ENCODE results near the gene INSL3. TPM values are rescaled to one million over a fixed set of nuclear protein-coding genes. Genes with fewer than 3 reads are reported as not detected.

INSL3 gene
- total RNA-seq, 1 donor from 2014 or later, result not detected

GRCh38 chr19:17868669-17869068 is 47.4 kb upstream of the INSL3 start:
- Histone ChIP-seq H3K27ac (ENCODE audit: low read depth, low read length) (no peak overlapping the region), H3K36me3 (ENCODE audit: insufficient read depth, low read length) (peaks cover 9% of the 10 kb centered on the region), H3K9ac (ENCODE audit: low read length) (no peak overlapping the region), H3K27me3 (ENCODE audit: insufficient read depth, low read length) (peaks cover 45% of the 10 kb centered on the region), H3K4me1 (ENCODE audit: insufficient read depth, low read length) (no peaks in the 10 kb centered on the region), H3K79me2 (ENCODE audit: insufficient read depth, low read length) (peaks cover 2% of the 10 kb centered on the region), H3K9me3 (ENCODE audit: insufficient read depth, low read depth, low read length) (no peaks in the 10 kb centered on the region), H3K4me3 (ENCODE audit: insufficient read depth, low read depth, low read length) (no peak overlapping the region), H4K20me1 (ENCODE audit: insufficient read depth, low read length) (peaks cover 33% of the 10 kb centered on the region), H2AFZ (ENCODE audit: low read depth, low read length) (no peak overlapping the region), H3K4me2 (ENCODE audit: low read length) (no peak overlapping the region)
- H3K9me3 Mint-ChIP-seq (ENCODE audit: unreplicated experiment), result no peaks in the 10 kb centered on the region
- H3K4me3 Mint-ChIP-seq (ENCODE audit: unreplicated experiment), result no peak overlapping the region
- DNase-seq (ENCODE audit: low read depth) (no peak), FAIRE-seq (no peak)
- H3K36me3 Mint-ChIP-seq (ENCODE audit: low read depth, unreplicated experiment), result peaks cover 11% of the 10 kb centered on the region
- peaks cover 22% of the 10 kb centered on the region for H3K27me3 Mint-ChIP-seq (ENCODE audit: low read depth, unreplicated experiment)
- TF ChIP-seq CTCF (IDR thresholded peaks at IDR 0.05; ENCODE audit: insufficient read depth, low read depth, low read length) (no peak), EZH2 (IDR thresholded peaks at IDR 0.05; ENCODE audit: insufficient read depth, low read length) (no peak)
- H3K27ac Mint-ChIP-seq (ENCODE audit: unreplicated experiment), result no peak overlapping the region
- H3K4me1 Mint-ChIP-seq (ENCODE audit: low read depth, unreplicated experiment), result peaks cover 2% of the 10 kb centered on the region

DNA sequence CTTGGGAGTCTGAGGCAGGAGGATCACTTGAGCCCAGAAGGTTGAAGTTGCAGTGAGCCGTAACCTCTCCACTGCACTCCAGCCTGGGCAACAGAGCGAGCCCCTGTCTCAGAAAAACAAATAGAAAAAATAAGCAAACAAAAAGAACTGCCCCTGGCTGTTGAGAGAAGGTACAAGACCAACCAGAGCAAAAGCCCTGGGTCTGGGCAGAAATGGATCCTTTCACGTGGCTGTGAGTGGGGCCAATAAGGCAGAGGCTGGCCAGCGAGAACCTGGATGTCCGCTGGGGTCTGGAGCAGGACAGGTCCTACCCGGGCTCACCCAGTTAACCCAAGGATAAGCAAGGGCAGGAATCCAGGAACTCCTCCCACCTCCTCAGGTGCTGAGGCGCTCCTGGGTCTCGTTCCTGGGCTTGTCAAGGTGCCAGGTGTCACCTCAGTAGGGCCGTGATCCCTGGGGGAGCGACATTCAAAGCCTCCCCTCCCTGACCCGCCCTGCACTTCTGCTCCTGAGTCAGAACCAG is 45.7 kb upstream of the INSL3 start:
- TF ChIP-seq CTCF (IDR thresholded peaks at IDR 0.05; ENCODE audit: insufficient read depth, low read depth, low read length) (no peak), EZH2 (IDR thresholded peaks at IDR 0.05; ENCODE audit: insufficient read depth, low read length) (no peak)
- Histone ChIP-seq H4K20me1 (ENCODE audit: insufficient read depth, low read length) (peaks cover 50% of the 10 kb centered on the region), H3K9ac (ENCODE audit: low read length) (no peak overlapping the region), H3K36me3 (ENCODE audit: insufficient read depth, low read length) (peaks cover 21% of the 10 kb centered on the region), H3K27ac (ENCODE audit: low read depth, low read length) (no peak overlapping the region), H2AFZ (ENCODE audit: low read depth, low read length) (no peak overlapping the region), H3K4me2 (ENCODE audit: low read length) (no peak overlapping the region), H3K9me3 (ENCODE audit: insufficient read depth, low read depth, low read length) (no peaks in the 10 kb centered on the region), H3K4me3 (ENCODE audit: insufficient read depth, low read depth, low read length) (no peak overlapping the region), H3K27me3 (ENCODE audit: insufficient read depth, low read length) (peaks cover 32% of the 10 kb centered on the region), H3K79me2 (ENCODE audit: insufficient read depth, low read length) (peaks cover 12% of the 10 kb centered on the region), H3K4me1 (ENCODE audit: insufficient read depth, low read length) (no peaks in the 10 kb centered on the region)
- Mint-ChIP-seq H3K4me3 (ENCODE audit: unreplicated experiment) (no peak overlapping the region), H3K27me3 (ENCODE audit: low read depth, unreplicated experiment) (peaks cover 18% of the 10 kb centered on the region), H3K4me1 (ENCODE audit: low read depth, unreplicated experiment) (peaks cover 7% of the 10 kb centered on the region), H3K27ac (ENCODE audit: unreplicated experiment) (no peak overlapping the region), H3K36me3 (ENCODE audit: low read depth, unreplicated experiment) (peaks cover 18% of the 10 kb centered on the region), H3K9me3 (ENCODE audit: unreplicated experiment) (no peaks in the 10 kb centered on the region)
- FAIRE-seq (no peak), DNase-seq (ENCODE audit: low read depth) (no peak)

GRCh38 chr19:17866312-17866963 is 45.1 kb upstream of the INSL3 start:
- H3K9me3 ChIP-seq (ENCODE audit: insufficient read depth, low read depth, low read length), result no peaks in the 10 kb centered on the region
- Mint-ChIP-seq H3K9me3 (ENCODE audit: unreplicated experiment) (no peaks in the 10 kb centered on the region), H3K27ac (ENCODE audit: unreplicated experiment) (peak overlapping the region; percentile 12), H3K4me3 (ENCODE audit: unreplicated experiment) (no peak overlapping the region), H3K27me3 (ENCODE audit: low read depth, unreplicated experiment) (peaks cover 15% of the 10 kb centered on the region), H3K4me1 (ENCODE audit: low read depth, unreplicated experiment) (peaks cover 9% of the 10 kb centered on the region), H3K36me3 (ENCODE audit: low read depth, unreplicated experiment) (peaks cover 24% of the 10 kb centered on the region)
- DNase-seq (ENCODE audit: low read depth) (no peak), FAIRE-seq (no peak)
- H3K4me1 ChIP-seq (ENCODE audit: insufficient read depth, low read length), result peaks cover 5% of the 10 kb centered on the region
- no peak overlapping the region for H3K9ac ChIP-seq (ENCODE audit: low read length)
- H4K20me1 ChIP-seq (ENCODE audit: insufficient read depth, low read length), result peaks cover 55% of the 10 kb centered on the region
- peaks cover 28% of the 10 kb centered on the region for H3K27me3 ChIP-seq (ENCODE audit: insufficient read depth, low read length)
- no peak for TF ChIP-seq CTCF (IDR thresholded peaks at IDR 0.05; ENCODE audit: insufficient read depth, low read depth, low read length)
- no peak for TF ChIP-seq EZH2 (IDR thresholded peaks at IDR 0.05; ENCODE audit: insufficient read depth, low read length)
- H3K27ac ChIP-seq (ENCODE audit: low read depth, low read length), result no peak overlapping the region
- no peak overlapping the region for H3K4me3 ChIP-seq (ENCODE audit: insufficient read depth, low read depth, low read length)
- no peak overlapping the region for H2AFZ ChIP-seq (ENCODE audit: low read depth, low read length)
- peaks cover 18% of the 10 kb centered on the region for H3K79me2 ChIP-seq (ENCODE audit: insufficient read depth, low read length)
- no peak overlapping the region for H3K4me2 ChIP-seq (ENCODE audit: low read length)
- H3K36me3 ChIP-seq (ENCODE audit: insufficient read depth, low read length), result peaks cover 26% of the 10 kb centered on the region

Measured in astrocyte (in vitro differentiated cells and primary cell).